ENCODE data around the gene CACNB4. TPM values are rescaled to one million over a fixed set of nuclear protein-coding genes. Genes with fewer than 3 reads are reported as not detected.

CACNB4 gene
- total and polyA plus RNA-seq, 9 of the 15 experiments (the other 6 are each of a cell fraction or from before 2014, with no cell fraction given), result 0.01 to 0.20 (median 0.04) TPM; not detected in 1

DNA sequence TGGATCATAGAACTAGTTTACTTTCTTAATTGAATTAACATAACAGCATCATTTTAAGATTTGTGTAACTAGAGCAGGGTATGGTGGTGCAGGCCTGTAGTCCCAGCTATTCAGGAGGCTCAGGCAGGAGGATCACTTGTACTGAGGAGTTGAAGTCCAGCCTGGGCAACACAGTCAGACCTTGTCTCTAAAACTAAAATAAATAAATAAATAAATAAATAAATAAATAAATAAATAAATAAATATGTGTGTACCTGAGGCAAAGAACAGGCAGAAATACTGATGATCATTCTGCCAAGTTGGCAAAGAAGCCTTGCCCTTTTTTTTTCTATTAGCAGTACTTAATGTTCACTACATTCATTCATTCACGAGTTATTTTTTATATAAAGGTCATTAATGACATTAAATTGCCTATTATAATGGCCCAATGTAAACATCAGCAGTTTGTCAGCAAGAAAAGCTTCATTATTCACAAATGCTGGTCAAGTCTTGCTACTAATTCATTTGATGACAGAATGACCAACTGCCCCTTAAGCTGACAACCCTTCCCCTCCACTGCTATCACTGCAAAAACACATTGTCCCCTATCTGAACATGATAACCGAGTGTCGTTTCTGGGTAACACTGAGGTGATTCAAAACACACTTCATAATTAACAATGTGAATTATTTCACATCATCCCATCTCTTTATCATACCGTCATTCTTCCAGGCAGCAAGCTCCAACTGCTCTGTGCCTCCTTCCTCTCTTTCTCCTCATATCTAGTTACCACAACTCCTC lies 309.6 kb downstream of the CACNB4 start (continued):
- TF ChIP-seq SMARCC2 (IDR thresholded peaks at IDR 0.05; ENCODE audit: low read depth), result peak; percentile 80; the same call in 1 of the 2 replicates
- TF ChIP-seq, protein P1, sequence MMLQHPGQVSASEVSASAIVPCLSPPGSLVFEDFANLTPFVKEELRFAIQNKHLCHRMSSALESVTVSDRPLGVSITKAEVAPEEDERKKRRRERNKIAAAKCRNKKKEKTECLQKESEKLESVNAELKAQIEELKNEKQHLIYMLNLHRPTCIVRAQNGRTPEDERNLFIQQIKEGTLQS (IDR thresholded peaks at IDR 0.05), result peak; percentile 53; the same call in 1 of the 2 replicates
- TF ChIP-seq, protein P1 (CRISPR knock-in tag; conservative IDR thresholded peaks at IDR 0.05), result 0 out of 2 replicates have a peak, but pooled peaks have one; percentile 30
- TF ChIP-seq, protein P2, sequence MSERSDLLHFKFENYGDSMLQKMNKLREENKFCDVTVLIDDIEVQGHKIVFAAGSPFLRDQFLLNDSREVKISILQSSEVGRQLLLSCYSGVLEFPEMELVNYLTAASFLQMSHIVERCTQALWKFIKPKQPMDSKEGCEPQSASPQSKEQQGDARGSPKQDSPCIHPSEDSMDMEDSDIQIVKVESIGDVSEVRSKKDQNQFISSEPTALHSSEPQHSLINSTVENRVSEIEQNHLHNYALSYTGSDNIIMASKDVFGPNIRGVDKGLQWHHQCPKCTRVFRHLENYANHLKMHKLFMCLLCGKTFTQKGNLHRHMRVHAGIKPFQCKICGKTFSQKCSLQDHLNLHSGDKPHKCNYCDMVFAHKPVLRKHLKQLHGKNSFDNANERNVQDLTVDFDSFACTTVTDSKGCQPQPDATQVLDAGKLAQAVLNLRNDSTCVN (CRISPR knock-in tag; IDR thresholded peaks at IDR 0.05), result no peak
- TF ChIP-seq ZNF551 (CRISPR knock-in tag; IDR thresholded peaks at IDR 0.05), result no peak
- TF ChIP-seq ZBTB17 (CRISPR knock-in tag; IDR thresholded peaks at IDR 0.05), result no peak
- TF ChIP-seq CHD2 (IDR thresholded peaks at IDR 0.05; ENCODE audit: low read depth, low read length), result no peak
- TF ChIP-seq U2AF1 (optimal IDR thresholded peaks at IDR 0.05; ENCODE audit: low read depth, low read length), result no peak
- no peak for TF ChIP-seq CHD4 (IDR thresholded peaks at IDR 0.05; ENCODE audit: insufficient read depth, insufficient replicate concordance, low read depth, low read length, poor library complexity, severe bottlenecking)
- no peak for TF ChIP-seq FOXP1 (CRISPR knock-in tag; IDR thresholded peaks at IDR 0.05)
- TF ChIP-seq, protein P3, sequence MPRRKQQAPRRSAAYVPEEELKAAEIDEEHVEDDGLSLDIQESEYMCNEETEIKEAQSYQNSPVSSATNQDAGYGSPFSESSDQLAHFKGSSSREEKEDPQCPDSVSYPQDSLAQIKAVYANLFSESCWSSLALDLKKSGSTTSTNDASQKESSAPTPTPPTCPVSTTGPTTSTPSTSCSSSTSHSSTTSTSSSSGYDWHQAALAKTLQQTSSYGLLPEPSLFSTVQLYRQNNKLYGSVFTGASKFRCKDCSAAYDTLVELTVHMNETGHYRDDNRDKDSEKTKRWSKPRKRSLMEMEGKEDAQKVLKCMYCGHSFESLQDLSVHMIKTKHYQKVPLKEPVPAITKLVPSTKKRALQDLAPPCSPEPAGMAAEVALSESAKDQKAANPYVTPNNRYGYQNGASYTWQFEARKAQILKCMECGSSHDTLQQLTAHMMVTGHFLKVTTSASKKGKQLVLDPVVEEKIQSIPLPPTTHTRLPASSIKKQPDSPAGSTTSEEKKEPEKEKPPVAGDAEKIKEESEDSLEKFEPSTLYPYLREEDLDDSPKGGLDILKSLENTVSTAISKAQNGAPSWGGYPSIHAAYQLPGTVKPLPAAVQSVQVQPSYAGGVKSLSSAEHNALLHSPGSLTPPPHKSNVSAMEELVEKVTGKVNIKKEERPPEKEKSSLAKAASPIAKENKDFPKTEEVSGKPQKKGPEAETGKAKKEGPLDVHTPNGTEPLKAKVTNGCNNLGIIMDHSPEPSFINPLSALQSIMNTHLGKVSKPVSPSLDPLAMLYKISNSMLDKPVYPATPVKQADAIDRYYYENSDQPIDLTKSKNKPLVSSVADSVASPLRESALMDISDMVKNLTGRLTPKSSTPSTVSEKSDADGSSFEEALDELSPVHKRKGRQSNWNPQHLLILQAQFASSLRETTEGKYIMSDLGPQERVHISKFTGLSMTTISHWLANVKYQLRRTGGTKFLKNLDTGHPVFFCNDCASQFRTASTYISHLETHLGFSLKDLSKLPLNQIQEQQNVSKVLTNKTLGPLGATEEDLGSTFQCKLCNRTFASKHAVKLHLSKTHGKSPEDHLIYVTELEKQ (CRISPR knock-in tag; IDR thresholded peaks at IDR 0.05), result no peak
- TF ChIP-seq HNRNPUL1 (IDR thresholded peaks at IDR 0.05; ENCODE audit: low read length), result no peak
- TF ChIP-seq ZNF644 (tag; IDR thresholded peaks at IDR 0.05; ENCODE audit: low read depth), result no peak
- TF ChIP-seq SNIP1 (IDR thresholded peaks at IDR 0.05; ENCODE audit: low read depth), result no peak
- peak; percentile 37 for TF ChIP-seq SMAD3 (CRISPR knock-in tag; conservative IDR thresholded peaks at IDR 0.05)
- no peak for TF ChIP-seq ZNF436 (CRISPR knock-in tag; IDR thresholded peaks at IDR 0.05)
- TF ChIP-seq, protein P4, sequence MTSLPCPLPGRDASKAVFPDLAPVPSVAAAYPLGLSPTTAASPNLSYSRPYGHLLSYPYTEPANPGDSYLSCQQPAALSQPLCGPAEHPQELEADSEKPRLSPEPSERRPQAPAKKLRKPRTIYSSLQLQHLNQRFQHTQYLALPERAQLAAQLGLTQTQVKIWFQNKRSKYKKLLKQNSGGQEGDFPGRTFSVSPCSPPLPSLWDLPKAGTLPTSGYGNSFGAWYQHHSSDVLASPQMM (CRISPR knock-in tag; IDR thresholded peaks at IDR 0.05), result no peak
- TF ChIP-seq TBP (optimal IDR thresholded peaks at IDR 0.05; ENCODE audit: low read depth, low read length), result no peak
- TF ChIP-seq MAFF (IDR thresholded peaks at IDR 0.05; ENCODE audit: low read length), result peak; percentile 1; the same call in 1 of the 2 replicates
- no peak for TF ChIP-seq PCBP1 (IDR thresholded peaks at IDR 0.05; ENCODE audit: low read depth, low read length, poor library complexity, severe bottlenecking)
- no peak for TF ChIP-seq KLF6 (CRISPR knock-in tag; IDR thresholded peaks at IDR 0.05; ENCODE audit: borderline replicate concordance)
- TF ChIP-seq POLR2AphosphoS2 (IDR thresholded peaks at IDR 0.05; ENCODE audit: low read length), result 0 out of 2 replicates have a peak, but pooled peaks have one; percentile 61

Measured in K562 (cell line).